HFF-Myc (cell line): ENCODE data around the gene DCAF4L1.
A peak's percentile ranks its signal among the peaks of the same experiment; 100 is the strongest.

ENCODE experiments used
- DNase-seq: peaks from one replicate; pipeline ENCODE4 v3.0.0-alpha.2; 2011; ENCODE audit warnings: low read depth; ENCODE audit errors: extremely low read depth
- H3K4me3 ChIP-seq: replicated peaks from 2 replicates; pipeline ENCODE4 v1.5.1; 2011; ENCODE audit warnings: low read depth, mild to moderate bottlenecking, control low read depth, low read length
- TF ChIP-seq, protein P1 (sequence below): IDR thresholded peaks from 2 replicates; pipeline ENCODE4 v1.5.1; 2012; ENCODE audit warnings: mild to moderate bottlenecking, low read depth, low read length, control low read depth; ENCODE audit errors: missing control alignments

The DCAF4L1 gene

DNA sequence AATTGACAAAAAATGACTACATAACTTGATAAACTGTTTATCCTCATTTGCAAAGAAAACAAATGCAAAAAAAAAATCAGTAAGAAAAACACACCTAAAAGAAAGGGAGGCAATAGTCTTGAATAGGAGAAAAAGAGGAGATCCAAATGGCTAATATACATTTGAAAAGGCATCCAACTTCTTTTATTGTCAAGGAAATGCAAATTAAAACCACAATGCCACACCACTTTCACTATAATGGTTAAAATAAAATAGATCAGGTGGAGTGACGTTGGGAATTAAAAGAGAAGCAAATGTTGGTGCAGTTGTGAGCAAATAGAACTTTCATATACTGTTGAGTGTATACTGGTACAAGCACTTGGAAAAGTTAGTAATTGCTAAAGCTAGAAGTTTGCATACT is 3.6 kb downstream of the DCAF4L1 start:
- H3K4me3 ChIP-seq = no peak overlapping the region
- TF ChIP-seq, protein P1, sequence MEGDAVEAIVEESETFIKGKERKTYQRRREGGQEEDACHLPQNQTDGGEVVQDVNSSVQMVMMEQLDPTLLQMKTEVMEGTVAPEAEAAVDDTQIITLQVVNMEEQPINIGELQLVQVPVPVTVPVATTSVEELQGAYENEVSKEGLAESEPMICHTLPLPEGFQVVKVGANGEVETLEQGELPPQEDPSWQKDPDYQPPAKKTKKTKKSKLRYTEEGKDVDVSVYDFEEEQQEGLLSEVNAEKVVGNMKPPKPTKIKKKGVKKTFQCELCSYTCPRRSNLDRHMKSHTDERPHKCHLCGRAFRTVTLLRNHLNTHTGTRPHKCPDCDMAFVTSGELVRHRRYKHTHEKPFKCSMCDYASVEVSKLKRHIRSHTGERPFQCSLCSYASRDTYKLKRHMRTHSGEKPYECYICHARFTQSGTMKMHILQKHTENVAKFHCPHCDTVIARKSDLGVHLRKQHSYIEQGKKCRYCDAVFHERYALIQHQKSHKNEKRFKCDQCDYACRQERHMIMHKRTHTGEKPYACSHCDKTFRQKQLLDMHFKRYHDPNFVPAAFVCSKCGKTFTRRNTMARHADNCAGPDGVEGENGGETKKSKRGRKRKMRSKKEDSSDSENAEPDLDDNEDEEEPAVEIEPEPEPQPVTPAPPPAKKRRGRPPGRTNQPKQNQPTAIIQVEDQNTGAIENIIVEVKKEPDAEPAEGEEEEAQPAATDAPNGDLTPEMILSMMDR = no peak
- no peak for DNase-seq

DNA sequence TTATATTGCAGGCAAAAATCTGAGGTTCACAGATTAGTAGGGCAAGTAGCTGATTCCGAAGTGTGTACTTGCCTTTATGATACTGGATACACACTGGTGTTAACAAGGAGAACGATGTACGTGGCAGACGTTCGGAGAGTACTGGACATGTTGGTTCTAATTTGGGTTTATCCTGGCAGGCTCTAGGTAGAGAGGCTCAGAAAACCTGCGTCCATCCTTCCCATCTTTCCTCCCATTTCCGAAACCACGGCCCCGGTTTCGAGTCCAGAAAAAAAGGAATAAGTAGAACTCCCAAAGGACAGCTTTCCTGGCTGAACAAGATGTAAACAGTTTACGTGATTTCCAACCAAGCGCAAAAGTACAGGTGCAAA is 8.4 kb downstream of the DCAF4L1 start:
- H3K4me3 ChIP-seq = peak overlapping the region; percentile 98
- TF ChIP-seq, protein P1 = no peak
- DNase-seq = no peak

- peak within 1 kb of the TSS; percentile 98 for H3K4me3 ChIP-seq
- TF ChIP-seq, protein P1 = peak; percentile 18
- DNase-seq = peak; percentile 89
Measured at GRCh38 chr4:41990365-41991111, 9.0 kb downstream of the DCAF4L1 start, which contains the start of gene SLC30A9. TSS of gene SLC30A9 (plus strand) at chr4:41990530. CDS start at chr4:41990652, 122 bp downstream.

DNA sequence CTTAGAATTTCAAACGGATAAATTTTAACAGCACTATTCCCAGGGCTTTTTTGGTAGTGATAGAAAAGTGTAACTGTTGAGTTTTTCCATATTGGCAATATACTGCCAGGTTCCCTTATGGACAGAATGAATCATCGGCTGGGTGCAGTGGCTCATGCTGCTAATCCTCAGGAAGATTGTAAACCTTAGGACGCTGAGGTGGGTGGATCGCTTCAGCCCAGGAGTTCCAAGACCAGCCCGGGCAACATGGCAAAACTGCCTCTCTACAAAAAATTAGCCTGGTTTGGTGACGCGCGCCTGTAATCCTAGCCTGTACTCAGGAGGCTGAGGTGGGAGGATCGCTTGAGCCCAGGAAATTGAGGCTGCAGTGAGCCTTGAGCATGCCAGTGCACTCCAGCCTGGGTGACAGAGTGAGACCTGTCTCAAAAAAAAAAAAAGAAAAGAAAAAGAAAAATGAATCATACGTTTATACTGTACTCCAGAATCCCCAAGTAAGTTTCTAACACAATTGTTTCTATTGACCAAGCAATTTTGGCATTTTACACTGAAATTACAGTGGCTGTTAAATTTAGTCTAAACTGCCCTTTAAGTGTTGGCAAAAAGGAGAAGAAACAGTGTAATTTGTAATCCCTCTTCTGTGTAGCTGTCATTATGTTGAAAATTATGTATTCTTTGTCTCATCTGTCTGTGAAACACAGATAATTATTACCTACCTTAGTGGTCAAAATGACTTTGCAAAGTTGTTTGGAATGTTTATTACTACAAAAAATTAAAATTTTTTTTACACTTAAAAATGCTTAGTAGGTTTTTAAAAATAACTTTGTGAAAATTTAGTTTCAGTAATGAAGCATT is 10.6 kb downstream of the DCAF4L1 start:
- peak overlapping the region; percentile 98 for H3K4me3 ChIP-seq
- TF ChIP-seq, protein P1 = no peak
- no peak for DNase-seq

DNA sequence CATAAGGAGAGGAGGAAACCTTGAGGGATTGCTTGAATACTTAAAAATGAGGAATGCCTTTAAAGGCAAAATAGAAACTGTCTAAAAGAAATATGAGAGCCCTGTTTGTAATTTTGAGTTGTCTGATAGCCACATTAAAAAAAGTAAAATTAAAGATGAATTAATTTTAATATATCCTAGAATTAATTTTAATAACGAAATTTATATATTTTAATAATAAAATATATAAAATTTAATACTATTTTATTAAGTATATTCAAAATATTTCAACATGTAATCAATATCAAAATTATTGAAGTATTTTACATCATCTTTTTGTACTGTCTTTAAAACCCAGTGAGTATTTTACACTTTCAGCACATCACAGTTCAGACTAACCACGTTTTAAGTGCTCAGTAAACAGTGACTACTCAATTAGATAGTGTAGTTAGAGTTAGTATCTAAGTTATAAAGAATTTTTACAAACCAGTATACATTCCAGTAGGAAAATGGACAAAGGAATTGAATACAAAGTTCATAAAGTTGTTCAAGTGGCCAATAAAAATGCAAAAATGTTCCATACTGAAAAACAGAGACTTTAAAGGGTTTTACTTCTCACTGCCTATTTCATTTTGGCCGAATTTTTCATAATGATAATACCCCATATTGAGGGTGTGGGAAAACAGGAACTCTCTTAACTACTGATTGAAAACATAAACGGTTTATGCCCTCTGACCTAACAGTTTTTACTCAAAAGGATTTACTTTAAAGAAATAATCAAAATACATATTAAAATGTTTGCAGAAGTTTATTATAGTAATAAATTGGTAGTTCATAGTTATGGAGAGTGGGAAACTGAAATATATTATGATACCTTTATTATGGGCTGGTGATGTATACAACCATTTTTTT is 11.7 kb downstream of the DCAF4L1 start:
- TF ChIP-seq, protein P1 = no peak
- DNase-seq = no peak
- H3K4me3 ChIP-seq = no peak overlapping the region

DNA sequence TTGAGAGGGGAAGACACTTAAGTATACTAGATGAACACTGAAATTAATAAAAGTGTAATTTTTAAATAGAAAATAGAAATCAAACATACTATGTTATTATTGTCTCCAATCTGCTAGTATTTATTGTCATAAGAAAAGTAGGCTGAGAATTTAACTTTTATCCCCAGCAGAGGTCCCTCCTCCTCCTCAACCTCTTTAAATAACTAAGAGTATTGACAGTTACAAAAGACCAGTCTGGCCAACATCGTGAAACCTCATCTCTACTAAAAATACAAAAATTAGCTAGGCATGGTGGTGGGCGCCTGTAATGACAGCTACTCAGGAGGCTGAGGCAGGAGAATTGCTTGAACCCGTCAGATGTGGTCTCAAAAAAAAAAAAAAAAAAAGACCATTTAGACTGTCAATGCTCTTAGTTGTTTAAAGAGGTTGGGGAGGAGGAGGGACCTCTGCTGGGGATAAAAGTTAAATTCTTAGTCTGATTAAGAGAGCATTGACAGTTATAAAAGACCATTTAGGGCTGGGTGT is 13.0 kb downstream of the DCAF4L1 start:
- TF ChIP-seq, protein P1 = no peak
- DNase-seq = no peak
- H3K4me3 ChIP-seq = no peak overlapping the region
